ENCODE measurements around the gene FLACC1.
A peak's percentile ranks its signal among the peaks of the same experiment; 100 is the strongest.

The FLACC1 gene

DNA sequence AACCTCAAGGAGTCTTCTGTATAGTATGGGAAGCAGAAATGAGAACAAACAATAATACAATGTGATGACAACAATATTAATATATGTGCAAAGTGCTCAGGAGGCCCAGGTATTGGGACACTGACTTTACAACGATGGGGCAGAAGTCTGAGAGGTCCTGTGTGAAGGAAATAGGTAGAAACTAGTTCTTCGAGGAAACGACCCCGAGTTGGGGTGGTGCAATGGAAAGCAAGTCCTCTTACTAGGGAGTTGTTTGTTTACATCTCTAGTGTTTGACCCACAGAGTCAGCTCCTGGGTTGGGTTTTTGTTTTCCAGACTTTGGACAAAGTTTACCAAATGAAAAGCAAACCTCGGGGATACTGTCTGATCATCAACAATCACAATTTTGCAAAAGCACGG is 80.6 kb downstream of the FLACC1 start:
- DNase-seq (ENCODE audit: low read depth, low spot score), result no peak

GRCh38 chr2:201275990-201276389 is 81.2 kb downstream of the FLACC1 start:
- DNase-seq (ENCODE audit: low read depth, low spot score), result no peak

- DNase-seq (ENCODE audit: low read depth, low spot score), result no peak
These were observed 82.1 kb downstream of the FLACC1 start for GRCh38 chr2:201275069-201275468.

GRCh38 chr2:201273330-201273983 is 83.7 kb downstream of the FLACC1 start:
- no peak for DNase-seq (ENCODE audit: low read depth, low spot score)

DNA sequence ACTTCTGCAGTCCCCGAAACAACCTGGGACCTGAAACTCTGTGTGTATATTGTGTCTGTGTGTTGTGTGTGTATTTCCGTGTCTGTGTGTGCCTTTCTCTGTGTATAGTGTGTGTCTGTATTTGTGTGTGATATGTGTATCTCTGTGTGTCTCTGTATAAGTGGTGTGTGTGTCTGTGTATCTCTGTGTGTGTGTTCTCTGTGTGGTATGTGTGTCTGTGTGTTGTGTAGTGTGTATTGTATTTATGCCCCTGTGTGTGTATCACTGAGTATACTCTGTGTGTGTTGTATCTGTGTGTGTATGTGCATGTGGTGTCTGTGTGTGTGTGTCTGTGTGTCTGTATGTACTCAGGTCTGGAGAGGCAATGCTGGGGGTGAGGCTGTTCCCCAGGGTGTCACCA is 85.2 kb downstream of the FLACC1 start:
- no peak for DNase-seq (ENCODE audit: low read depth, low spot score)

DNA sequence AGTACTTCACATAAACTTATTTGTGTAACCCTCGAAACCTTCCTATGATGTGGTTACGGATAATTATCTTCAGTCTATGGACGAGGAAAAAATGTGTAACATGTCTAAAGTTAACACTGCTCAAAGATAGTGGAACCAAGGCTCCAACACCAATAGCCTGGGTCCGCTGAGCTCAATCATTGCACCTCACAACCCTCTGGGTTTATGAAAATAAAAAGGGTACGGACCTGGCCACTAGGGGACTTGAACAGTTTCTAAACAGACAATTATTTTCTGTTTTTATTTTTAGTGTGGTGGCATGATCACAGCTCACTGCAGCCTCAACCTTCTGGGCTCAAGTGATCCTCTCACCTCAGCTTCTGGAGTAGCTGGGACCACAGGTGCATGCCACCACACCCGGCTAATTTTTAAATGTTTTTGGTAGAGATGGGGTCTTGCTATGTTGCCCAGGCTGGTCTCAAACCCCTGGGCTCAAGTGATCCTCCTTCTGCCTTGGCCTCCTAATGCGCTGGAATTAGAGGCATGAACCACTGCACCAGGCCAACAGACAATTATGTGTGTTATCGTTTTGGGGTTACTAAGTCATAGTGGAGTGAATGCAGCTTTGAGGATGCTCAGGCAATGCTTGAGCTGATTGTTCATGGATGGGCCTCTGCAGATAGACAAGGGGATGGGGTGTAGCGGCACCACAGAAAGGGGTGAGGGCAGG is 86.7 kb downstream of the FLACC1 start:
- DNase-seq (ENCODE audit: low read depth, low spot score), result no peak

GRCh38 chr2:201269764-201270163 is 87.4 kb downstream of the FLACC1 start:
- no peak for DNase-seq (ENCODE audit: low read depth, low spot score)

DNA sequence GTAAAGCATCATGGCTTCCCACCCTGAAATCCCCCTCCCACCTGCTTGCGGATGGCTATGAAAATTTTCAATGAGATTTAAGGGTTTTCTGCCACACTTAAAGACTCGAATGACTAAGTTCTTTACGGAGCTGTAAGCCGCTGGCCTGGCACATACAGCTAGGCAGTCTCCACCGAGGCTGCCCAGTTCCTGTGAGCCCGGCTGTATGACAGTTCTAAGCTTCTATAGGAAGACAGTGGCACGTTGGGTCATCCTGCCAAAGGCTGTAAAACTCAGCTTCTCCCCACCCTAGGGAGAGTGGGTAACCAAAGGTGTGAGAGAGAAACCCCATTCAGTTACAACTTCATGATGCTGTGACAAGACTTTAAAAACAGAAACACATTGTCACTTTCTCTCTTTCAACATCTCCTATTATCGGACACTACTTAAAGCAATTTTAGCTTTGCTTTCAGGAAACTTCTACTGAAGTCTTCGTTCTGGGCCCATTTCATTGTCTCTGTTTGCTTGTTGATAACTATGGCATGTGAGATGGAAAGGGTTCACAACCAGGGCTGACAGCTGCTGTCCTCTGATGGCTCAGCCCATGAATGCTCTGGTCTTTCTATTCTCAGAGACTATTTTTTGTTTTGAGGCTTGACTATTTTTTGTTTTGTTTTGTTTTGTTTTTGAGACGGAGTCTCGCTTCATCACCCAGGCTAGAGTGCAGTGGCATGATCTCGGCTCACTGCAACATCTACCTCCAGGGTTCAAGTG is 89.7 kb downstream of the FLACC1 start:
- DNase-seq (ENCODE audit: low read depth, low spot score), result no peak

DNA sequence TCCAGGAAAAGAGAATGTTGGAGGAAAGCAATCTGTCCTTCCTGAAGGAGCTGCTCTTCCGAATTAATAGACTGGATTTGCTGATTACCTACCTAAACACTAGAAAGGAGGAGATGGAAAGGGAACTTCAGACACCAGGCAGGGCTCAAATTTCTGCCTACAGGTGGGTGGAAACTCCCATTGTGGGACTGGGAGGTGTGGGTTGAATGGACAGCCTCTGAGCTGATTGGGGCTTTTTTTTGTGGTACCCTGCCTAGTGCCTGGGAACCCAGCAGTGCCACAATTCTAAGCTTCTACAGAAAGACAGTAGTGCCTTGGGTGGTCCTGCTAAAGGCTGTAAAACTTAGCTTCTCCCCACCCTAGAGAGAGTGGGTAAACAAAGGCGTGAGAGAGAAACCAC is 90.5 kb downstream of the FLACC1 start:
- no peak for DNase-seq (ENCODE audit: low read depth, low spot score)

GRCh38 chr2:201264472-201265173 is 92.5 kb downstream of the FLACC1 start:
- no peak for DNase-seq (ENCODE audit: low read depth, low spot score)

DNA sequence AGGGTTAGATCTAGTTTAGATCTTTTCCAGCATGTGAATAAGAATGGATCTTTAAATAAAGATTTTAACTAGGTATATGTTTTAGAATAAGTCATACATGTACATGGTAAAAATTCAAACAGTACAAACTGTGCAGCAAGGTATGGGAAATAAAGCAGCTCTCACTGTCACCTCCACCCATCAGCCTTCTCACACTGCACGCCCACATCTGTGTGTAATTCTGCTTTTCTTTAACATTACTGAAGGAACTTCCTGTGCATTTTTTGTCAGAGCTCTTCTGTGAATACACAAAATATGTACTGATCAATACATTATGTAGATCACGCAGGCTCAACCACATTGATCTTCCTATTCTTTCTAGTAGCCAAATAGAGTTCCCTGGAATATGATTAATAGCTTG is 93.4 kb downstream of the FLACC1 start:
- no peak for DNase-seq (ENCODE audit: low read depth, low spot score)

- DNase-seq (ENCODE audit: low read depth, low spot score), result no peak
These were observed 94.4 kb downstream of the FLACC1 start for GRCh38 chr2:201262718-201263117.

DNA sequence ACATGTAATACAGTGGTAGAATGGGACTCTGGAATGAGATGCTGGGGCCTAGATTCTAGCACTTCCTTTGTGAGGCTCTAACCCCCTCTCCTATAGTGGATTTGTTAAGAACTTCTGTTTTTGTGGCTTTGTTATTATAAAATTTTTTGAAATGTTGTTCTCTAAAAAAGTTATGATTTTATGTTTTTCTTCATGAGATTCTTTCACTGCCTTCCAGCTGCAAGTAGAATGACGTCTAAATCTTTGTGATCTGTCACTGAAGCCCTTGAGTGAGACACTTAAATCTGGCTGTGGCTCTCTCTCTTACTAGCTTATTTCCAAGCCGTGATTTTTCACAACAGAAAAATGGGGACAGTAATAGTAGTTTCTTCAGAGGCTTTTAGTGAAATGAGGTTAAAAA is 95.2 kb downstream of the FLACC1 start:
- DNase-seq (ENCODE audit: low read depth, low spot score), result no peak

DNA sequence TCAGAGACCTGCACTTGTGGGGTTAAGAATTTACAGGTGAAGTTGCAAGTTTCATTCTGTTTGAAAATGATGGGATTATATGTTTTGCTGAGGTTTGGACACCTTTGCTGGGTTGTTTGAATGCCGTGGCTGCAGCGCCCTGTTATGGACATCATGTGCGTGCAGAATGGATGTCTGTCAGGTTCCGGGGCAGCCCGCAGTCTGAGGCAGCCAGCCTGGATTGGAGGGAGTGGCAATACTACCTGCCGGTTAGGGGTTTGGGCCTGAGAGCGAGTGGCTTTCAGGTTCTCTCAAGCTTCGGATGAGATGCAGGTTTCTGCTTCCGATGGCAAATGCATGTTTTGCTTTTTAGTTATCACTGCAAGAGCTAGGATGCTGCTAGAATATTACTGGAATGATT is 95.7 kb downstream of the FLACC1 start:
- DNase-seq (ENCODE audit: low read depth, low spot score), result no peak

DNA sequence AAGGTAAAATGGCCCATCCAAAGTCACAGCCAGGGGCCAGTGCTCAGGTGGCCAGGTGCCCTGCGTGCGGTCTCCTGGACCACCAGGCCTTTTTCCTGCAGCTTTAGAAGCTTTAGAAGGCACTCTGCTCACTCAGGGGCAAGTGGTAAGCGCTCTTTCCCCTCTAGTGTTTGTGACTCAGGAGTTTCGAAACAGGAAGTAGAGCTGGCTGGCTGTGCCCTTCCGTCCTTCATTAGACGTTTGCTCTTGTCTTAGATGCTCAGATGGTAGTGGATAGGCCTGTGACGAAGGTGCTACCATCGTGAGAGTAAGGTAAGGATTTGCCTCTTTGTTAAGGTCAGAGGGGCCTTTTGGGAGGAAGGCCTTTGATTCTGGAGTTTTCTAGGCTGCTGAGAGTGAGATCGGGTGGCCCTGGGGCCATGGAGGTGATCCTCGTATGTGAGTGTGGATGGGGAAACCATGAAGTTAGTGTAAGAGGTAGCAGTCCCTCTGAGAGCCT is 96.8 kb downstream of the FLACC1 start, which contains the start of gene CASP8:
CASP8 (plus strand) TSS at position 235 of the 499 bp plus-strand sequence. CDS start 5,951 bp downstream, outside the sequence.
- DNase-seq (ENCODE audit: low read depth, low spot score), result peak; percentile 9

- DNase-seq (ENCODE audit: low read depth, low spot score), result no peak
These were observed 98.2 kb downstream of the FLACC1 start for GRCh38 chr2:201258666-201259615.

DNA sequence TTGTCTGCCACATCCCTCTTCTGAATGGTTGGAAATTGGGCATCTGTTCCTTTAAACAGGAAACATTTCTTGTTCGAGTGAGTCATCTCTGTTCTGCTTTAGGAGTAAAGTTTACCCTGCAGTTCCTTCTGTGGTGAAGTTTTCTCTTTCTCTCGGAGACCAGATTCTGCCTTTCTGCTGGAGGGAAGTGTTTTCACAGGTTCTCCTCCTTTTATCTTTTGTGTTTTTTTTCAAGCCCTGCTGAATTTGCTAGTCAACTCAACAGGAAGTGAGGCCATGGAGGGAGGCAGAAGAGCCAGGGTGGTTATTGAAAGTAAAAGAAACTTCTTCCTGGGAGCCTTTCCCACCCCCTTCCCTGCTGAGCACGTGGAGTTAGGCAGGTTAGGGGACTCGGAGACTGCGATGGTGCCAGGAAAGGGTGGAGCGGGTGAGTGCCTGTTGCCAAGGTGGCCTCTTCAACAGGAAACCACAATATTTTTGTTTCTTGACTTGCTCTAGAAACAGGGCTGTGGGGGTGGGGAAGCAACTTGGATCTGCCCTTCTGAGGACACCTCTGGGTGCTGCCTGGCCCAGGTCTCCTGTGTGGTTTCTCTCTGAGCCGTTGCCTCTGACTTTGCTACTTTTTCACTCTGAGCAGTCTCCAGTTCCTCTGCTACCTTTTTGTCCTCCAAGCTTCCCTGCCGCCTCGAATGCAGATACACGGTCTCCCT is 99.0 kb downstream of the FLACC1 start:
- DNase-seq (ENCODE audit: low read depth, low spot score), result peak; percentile 61

DNA sequence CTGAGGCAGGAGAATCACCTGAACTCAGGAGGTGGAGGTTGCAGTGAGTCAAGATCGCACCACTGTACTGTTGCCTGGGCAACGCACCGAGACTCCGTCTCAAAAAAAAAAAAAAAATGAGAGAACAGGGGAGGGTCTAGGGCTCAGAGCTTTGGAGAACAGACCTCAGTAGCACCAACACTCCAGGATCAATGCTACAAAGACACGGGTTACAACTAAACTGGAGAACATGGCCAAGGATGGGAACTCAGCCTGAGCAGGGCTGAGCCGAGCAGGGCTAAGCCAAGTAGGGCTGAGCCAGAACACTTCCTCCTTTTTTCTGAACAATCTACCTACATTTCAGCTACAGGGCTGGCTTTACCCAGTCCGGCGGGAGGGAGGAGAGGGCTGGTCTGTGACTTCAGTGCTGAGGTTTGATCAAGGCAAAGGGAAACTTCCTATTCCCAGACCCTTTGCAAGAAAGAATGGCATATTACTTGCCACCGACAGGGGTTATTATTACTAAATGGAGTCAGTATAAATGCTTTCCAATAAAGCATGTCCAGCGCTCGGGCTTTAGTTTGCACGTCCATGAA is 99.7 kb downstream of the FLACC1 start:
- no peak for DNase-seq (ENCODE audit: low read depth, low spot score)

- DNase-seq (ENCODE audit: low read depth, low spot score), result no peak
These were observed 101.1 kb downstream of the FLACC1 start for GRCh38 chr2:201256082-201256481.
